ENCODE measurements around the gene ALS2CL. TPM values are rescaled to one million over a fixed set of nuclear protein-coding genes. Genes with fewer than 3 reads are reported as not detected.
"Not testable (repeated sequence)": the region's sequence is repeated elsewhere in the genome, so short reads cannot be mapped to it uniquely, and the experiment has no call there.

ALS2CL gene
- polyA plus RNA-seq, 5 donors: 8.2 to 13.1 (median 9.4) TPM

DNA sequence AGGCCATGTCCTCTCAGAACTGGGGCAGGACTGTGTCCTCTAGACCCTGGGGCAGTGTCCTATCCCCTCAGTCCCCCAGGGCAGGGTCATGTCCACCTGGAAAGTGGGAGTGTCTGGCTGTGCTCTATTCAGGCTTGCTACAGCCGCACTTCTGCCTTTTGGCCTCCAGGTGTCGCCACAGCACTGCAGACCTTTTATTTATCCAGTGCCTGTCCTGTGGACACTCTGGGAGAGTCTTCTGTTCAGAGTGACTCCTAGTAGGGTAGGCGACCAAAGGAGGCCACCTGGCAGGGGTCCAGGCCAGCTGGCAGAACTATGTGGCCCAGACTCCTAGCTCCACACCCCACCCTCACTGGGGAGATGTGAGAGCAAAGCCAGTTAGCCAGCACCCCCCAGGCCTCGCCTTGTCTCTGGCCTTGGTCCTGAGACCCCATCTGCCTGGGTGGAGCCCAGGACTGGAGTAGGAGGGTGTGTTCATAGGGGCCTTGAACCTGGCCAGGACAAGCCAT lies 11.6 kb upstream of the ALS2CL start:
- DNase-seq: peak; percentile 55 to 72

DNA sequence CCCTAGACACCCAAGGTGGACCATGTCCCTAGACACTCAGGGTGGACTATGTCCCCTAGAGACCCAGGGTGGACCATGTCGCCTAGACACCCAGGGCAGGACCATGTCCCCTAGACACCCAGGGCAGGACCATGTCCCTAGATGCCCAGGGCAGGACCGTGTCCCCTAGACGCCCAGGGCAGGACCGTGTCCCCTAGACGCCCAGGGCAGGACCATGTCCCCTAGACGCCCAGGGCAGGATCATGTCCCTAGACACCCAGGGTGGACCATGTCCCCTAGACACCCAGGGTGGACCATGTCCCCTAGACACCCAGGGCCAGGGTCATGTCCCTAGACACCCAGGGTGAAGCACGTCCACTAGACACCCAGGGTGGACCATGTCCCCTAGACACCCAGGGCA lies 10.9 kb upstream of the ALS2CL start:
- not testable (repeated sequence) for DNase-seq

DNA sequence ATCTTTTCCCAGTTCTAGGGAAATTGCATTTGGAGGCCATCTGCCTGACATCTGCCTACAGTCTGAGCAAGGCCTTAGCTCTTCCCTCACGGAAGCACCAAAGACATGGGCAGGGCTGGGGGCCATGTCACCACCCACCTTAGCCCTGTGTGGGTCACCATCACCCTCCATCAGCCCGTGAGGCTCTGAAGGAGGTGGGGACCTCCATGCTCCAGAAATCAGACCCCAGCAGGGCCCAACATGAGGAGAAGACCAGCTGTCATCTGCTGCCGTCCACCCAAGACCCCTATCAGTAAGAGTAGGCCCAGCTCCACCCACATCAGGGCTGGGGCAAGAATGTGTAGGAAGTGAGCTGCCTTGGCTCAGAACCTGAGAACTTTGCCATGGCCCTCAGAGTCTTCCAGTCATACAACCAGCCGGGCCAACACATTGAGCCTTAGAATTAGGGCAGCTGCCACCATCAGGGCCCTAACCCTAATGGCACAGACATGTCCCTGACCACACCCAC lies 9.6 kb upstream of the ALS2CL start:
- no peak for DNase-seq

DNA sequence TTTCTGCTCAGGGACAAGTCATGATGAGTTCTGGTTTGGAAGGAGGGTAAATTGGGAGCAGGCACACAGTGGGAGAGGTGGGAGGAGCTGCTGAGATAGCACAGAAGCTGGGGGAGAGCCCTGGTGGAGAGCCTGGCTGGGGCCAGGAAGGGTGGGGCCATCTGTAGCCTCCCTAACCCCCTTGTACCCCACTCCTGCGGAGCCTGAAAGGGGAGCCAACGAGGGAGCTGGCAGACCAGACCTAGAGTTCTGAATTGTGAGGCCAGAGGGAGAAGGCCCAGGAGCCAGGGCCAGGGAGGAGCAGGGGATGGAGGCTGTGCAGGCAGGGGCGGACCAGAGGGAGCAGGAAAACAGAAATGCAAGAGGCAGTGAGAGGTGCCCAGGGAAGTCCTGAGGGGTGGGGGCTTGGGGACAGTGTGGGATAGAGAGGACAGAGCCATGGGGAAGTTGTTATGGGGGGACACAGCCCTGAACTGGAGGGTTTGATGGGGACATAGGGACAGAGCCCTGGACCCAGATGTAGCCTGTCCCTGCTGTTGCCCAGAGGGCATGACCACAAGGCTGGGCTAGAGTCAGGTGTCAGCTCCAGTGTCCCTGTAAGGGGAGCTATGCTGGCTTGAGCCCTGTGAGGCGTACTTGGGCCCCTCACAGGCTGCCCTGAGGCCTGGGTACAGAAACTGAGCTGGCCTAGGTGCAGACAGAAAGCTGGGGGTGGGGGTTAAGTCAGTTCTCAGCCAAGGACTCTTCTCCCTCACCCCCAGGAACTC lies 8.9 kb upstream of the ALS2CL start:
- no peak for DNase-seq

DNA sequence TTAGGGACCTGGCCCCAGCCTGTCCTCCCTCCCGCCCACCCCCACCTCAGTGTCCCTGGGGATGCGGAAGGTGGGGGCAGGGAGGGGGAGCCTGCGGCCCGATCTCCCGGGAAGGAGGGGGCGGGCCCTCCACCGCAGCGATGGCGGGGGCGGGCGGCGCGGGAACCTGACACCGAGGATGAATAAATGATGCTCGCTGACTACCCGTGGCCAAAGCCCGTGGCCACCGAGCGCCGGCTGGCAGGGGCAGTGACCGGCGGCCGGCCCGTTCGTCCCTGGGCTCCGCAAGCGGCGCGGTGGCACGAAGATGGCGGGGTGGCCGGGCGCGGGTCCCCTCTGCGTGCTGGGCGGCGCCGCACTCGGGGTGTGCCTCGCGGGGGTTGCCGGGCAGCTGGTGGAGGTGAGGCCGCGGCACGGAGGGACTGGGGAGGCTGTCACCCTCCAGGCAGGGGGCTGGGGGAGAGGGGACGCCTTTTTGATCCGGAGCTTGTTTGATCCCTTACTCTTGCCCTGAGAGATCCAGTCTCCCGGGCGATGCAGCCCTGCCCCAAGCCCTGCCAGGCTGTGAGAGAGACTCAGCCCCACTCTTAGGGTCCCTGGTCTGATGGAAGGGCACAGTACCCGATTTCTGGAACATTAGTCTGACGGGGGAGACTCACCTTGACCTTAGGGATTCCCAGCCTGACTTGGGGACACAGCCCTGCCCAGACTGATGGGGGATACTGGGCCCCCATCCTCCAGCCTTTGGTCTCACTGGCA lies 7.9 kb upstream of the ALS2CL start, which contains the start of gene TMIE:
TSS of gene TMIE (plus strand) at position 212 of the 759 bp plus-strand sequence. CDS start at position 308, 96 bp downstream.
- DNase-seq: no peak

DNA sequence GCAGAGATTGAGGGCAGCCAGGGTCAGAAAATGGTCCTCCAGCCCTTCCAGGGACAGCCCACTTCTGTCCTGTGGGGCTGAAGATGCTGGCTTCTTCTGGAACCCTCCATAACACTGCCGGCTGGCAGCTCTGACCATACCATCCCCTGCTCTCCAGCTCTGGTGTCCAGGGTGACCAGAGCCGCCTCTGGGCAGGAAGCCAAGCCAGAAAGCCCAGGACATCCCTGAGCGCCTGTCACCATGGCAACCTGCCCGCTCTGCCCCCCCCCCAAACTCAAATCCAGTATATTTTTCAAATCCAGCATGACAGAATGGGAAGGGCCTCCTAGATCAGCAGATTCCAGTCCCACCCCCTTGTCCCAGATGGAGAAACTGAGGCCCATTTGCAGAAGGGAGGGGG lies 7.3 kb upstream of the ALS2CL start:
- no peak for DNase-seq

DNA sequence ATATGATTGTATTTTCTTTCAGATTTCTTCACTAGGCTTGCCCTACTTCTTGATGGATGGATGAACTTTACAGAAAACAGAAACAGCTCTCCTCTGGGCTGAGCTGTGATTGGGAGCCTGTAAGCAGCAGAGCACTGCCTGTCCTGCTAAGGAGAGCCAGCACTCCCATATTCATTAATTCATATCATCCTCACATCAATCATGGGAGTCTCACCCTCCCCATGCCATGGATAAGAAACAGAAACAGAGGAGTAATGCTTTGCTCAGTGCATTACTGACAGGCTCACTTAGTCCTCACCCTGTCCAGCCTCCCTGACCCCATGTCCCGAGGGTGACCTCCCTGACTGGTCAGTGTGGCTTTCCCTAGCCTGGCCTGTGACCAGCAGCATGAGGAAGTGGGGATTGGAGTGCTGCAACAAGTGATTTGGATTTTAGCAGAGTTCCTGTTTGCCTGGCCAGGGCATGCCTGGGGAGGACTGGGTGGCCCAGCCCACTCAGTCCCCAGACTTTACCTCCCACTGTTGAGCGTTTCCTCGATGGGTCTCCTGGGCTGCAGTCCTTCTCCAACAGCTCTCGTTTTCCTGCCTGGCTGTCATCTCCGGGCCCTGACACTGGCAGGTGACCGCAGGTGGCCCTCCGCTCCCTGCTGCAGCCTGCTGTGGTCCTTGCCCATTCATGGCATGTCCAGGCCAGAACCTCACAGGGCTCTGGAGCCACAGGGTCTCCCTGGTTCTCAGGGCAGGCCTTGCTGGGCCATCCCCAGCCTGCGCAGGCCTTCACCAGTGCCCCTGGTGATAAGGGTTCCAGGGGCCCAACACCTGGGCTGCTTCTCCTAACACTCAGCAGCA lies 6.4 kb upstream of the ALS2CL start:
- no peak for DNase-seq

DNA sequence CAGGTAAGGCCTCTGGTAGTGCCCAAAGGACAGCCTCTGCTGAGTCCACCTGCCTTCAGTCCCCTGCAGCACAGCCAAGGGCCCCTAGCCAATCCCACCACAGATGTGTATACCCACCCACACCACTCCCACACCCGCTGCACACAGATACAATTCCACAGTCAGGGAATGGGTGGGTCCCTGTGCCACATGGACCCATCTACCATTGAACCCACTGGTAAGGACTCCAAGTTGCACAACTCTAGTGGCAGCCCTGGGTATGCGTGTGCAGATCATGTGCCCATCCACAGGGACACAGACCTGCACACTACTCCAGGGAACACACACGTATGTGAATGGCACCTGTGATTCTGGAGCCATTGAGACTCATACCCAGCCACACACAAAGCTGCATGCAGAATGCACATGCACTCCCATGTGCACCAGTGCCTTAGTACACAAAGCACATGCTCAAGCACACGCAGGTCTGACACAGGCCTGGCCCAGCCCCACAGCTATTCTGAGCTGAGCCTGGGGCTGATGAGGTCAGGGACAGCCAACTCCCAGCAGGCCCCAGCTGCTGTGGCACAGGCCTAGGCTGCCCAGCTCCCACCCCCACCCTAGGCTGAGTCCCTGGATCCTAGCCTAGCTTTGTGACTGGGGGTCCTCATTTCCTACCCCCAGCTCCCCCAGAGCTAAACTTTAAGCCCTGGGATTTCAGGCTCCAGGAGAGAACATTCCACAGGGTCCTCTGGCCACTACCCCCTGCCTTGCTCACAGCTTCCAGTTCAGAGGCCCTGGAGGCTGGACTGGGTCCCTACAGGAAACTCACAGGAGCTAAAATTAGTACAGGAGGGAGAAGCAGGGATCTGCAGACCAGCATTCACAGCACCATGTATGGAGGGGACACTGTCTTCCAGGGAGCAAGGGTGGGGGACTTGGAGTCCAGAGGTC lies 2.7 kb upstream of the ALS2CL start:
- DNase-seq: no peak

DNA sequence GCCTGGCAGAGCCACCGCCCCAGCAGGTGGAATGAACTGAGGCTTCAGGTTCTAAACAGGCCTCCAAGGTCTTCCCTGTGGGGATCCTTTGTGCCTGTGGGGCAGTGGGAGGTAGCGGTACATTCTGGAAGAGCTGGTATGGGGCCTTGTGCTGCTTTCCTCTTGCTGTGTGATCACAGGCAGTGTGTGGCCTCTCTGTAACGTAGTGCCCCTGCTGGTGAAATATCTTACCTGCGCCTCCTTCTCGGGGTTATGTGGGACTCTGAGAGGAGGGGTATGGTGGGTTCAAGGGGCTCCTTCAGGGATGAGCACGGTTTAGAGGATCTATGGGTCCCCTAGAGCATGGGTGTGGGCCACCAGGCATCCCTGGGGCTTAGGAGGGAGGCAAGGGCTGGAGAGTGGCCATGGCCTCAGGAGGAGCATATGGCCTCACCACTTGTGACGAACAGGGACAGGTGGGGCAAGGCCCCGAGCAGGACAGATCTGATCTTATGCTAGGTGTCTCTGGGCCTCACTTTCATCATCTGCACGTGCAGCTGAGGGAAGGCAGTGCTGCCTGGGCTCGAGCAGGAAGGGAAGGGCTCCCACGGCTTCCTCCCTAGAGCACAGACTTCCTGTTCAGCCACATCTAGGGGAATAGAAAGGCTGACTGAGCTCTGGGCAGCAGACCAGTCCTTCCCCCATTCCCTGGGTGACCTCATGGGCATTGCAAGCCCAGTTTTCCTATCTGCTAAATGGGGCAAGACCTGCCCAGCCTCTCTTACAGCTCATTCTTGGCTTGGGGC lies 1.9 kb upstream of the ALS2CL start:
- no peak for DNase-seq

DNA sequence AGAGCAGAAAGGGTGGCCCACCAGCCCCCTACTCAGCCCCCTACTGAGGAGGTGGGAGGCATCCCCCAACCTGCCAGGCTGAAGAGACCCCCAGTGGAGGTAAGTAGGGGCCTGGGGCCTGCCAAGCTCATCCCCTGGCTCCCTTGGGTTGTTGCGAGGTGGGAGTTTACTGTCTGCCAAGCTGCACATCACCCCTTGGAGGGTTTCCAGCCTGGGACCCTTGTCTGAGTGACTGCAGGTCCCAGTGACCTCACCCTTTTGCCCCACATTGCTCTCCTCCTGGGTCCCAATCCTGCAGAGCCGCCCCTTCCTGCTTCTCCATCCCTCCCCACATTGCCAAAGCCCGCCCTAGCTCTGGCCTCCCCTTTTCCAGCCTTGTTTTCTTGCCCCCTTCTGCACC lies 1.0 kb upstream of the ALS2CL start:
- no peak for DNase-seq

DNA sequence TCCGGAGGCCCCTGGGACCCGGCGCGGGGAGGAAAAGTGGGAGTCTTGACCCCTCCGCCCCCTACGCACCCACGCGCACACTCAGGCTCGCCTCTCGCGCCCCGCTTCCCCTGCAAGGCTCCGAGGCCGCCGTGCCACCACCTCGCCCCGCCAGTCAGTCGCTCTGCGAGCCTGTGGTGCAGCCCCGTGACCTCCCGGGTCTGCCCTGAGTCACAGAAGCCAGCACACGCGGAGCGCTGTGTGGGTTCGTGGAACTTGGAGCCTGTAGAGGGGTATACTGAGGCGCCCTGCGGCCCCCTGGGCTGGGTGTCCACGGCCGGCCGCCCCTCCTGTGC lies 380 bp upstream of the ALS2CL start:
- no peak for DNase-seq

DNA sequence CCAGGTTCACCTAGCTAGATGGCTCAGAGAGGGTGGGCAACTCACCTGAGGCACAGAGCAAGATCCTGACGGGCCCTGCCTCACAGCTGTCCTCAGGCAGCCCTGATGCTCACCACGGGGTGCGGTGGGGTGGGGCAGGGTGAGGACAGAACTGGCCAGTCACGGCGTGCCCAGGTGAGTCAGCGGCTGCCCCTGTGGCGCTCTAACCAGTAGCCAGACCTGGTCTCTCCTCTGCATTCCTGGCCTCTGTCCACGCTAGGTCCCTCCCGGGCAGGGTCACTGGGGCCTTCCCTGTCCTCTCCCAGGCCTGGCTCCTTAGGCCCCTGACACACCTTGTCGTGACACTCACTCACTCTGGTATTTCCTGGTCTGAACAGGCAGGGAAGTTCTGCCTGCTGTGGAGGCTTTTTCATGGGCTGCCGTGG lies 901 bp downstream of the ALS2CL start:
- no peak for DNase-seq

DNA sequence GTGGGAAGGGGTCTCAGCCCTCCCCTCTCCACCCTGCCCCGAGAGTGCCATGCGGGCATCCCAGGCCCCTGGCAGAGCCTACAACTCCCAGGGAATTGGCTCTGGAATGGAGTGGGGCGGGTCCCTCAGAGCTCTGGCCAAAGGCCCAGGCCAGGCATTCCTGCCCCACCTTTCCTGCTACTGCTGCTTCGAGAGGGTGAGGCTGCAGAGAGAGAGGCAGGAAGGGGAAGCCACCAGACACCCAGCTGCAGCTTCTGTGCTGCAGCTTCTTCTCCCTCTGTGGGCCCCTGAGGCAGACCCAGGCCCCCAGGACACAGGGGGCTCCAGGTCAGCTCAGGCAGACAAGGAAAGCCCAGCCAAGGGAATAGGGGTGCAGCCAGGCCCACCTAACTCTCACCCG lies 2.7 kb downstream of the ALS2CL start:
- DNase-seq: no peak

DNA sequence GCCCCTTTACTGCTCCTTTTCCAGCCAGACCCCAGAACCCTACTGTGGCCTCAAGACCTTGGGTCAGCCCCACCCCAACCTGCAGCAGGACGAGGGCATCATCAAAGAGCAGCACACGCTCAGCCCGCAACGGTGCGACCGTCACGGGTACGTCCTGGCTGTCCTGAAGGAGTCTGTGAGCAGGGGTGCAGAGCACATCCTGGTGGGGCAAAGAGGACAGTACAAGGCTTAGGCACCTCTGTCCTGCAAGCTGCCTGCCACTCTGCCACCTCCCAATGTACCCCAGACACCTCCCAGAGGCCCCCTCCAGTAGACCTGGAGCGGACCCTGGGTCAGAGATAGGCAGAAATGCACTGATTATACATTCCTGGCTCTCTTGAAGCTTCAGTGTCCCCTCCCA lies 8.0 kb downstream of the ALS2CL start:
- DNase-seq: no peak

DNA sequence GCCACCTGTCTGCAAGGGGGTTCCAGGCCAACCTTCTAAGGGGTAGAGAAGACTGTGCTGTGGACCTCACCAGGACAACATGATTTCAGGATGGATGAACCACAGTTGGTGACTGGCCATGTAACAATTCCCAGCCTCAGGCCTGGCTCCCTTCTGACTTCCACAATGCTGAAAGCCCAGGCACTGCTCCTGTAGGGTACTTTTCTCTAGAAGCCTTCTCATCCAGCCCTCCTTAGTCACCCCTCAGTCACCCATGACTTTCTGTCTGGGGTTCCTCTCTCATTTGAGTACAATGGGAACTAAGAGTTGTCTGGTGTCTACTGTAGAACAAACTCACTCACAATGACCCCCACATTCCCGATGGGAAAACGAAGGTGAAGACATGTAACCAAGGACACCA lies 8.6 kb downstream of the ALS2CL start:
- DNase-seq: no peak

DNA sequence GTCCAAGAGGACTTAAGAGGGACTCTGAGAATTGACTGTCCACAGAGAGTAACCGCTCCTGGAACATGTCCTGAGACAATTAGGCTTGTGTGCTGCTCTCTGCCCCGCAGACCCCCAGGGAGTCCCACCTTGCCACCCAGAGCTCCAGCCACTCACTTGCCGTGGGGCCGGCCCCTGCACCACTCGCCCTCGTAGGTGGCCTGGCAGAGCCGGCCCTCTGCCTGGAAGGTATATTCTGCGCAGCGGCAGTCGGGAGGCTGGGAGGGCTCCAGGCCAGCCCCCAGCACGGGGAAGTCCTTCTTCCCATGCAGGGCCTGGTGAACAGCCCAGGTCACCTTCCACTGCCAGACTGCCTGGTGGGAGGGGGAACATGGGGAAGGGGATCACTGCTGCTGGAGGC lies 10.5 kb downstream of the ALS2CL start:
- DNase-seq: no peak

DNA sequence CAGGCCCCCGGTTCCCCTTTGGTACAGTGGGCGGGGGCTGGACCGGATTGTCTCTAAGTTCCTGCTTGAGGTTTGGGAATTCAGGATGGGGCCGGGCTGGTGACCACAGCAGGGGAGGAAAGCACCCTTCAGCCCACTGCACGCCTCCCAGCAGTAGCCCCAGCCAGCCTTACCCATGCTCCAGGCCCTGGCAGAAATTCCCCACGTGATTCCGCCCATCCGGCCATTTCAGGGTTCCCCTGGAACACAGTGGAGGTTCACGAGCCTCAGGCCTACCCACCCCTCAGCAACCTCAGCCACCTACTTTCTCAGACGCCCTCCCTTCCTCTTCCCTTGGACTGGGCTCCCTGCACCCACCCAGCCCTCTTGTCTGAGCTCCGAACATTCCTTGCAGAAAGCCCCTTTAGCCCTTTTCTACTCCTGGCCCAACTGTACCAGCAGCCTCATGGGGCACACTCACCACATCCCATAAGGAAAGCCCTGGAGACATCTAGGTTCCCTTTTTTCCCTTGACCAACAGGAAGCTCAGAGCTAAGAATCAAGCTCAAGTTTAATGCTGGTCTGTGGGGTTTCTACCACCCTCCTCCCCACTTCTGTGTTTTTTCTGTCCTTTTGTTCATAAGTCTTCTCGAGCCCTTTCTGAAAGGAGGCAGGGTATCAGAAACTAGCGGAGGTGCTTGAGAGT lies 11.5 kb downstream of the ALS2CL start:
- DNase-seq: no peak

DNA sequence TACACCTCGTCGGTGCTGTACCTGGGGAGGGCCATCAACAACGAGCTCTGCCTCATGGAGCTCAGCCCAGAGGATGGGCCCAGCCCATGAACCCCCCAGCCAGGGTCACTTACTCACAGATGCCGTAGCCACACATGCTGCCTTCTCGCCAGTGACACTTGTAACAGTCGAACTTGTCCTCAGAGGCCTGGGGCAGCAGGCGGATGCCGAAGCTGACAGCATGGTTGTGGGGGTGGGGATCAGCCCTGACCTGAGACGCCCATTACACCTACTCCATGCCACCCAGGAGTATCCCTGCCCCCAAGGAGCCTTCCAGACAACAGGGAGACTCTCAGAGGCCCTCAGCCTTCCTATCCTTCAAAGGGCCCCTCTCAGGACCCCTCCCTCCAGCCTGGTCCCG lies 12.1 kb downstream of the ALS2CL start:
- no peak for DNase-seq

DNA sequence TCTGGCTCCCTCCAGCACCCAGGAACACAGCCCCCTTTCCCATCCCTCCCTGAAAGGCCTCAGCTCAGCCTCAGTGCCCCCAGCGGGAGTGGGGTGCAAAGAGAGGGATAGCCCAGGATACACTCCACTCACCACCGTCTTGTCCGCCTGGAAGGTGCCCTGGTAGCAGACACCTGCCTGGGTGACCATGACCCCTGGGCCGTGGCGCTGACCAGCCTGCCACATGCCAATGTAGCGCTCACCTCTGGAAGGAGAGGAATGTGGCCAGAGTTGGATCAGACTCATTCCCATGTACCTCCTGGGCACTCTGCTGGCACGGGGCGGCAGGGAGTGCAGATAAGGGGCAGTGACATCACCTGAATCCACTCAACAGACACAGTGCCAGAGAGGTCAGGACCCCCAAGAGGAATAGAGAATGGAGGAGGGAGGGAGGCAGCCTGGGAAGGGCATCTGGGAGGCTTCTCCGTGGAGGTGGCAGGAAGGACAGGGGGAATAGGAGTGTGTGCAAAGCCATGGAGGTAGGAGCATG lies 13.1 kb downstream of the ALS2CL start:
- DNase-seq: no peak

Data from right lung (tissue), 5 donors.